Measurements from ENCODE around the gene TEDDM1. TPM values are rescaled to one million over a fixed set of nuclear protein-coding genes. Genes with fewer than 3 reads are reported as not detected.

Gene TEDDM1
- total RNA-seq, 1 donor from 2014 or later, result not detected

DNA sequence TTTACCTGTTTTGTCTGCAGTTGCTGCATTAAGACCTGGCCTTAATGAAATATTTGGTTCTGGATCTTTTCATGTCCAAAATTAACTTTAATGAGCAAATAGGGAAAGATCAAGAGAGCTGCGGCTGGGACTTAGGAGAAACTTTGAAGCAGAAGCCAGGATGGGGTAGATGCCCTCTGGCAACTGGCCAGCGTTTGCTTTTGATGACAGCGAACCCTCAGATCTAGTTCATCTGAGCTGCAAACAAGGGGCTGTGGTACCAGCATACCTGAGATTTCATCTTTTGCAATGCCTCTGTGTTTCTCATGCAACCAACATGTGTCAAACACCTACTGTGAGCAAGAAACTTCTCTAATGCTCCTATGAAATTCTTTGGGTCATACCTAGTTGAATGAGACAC is 13.0 kb upstream of the TEDDM1 start:
- no peak overlapping the region for H3K4me3 Mint-ChIP-seq
- H3K27me3 Mint-ChIP-seq (ENCODE audit: low read depth), result no peaks in the 10 kb centered on the region
- no peak for DNase-seq (ENCODE audit: low read depth, low spot score)
- no peaks in the 10 kb centered on the region for H3K36me3 Mint-ChIP-seq (ENCODE audit: low read depth)
- no peak overlapping the region for H3K27ac Mint-ChIP-seq (ENCODE audit: unreplicated experiment)
- peaks cover 5% of the 10 kb centered on the region for H3K9me3 Mint-ChIP-seq
- H3K4me1 Mint-ChIP-seq, result peaks cover 4% of the 10 kb centered on the region
- TF ChIP-seq, protein P1, sequence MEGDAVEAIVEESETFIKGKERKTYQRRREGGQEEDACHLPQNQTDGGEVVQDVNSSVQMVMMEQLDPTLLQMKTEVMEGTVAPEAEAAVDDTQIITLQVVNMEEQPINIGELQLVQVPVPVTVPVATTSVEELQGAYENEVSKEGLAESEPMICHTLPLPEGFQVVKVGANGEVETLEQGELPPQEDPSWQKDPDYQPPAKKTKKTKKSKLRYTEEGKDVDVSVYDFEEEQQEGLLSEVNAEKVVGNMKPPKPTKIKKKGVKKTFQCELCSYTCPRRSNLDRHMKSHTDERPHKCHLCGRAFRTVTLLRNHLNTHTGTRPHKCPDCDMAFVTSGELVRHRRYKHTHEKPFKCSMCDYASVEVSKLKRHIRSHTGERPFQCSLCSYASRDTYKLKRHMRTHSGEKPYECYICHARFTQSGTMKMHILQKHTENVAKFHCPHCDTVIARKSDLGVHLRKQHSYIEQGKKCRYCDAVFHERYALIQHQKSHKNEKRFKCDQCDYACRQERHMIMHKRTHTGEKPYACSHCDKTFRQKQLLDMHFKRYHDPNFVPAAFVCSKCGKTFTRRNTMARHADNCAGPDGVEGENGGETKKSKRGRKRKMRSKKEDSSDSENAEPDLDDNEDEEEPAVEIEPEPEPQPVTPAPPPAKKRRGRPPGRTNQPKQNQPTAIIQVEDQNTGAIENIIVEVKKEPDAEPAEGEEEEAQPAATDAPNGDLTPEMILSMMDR (conservative IDR thresholded peaks at IDR 0.05), result no peak

DNA sequence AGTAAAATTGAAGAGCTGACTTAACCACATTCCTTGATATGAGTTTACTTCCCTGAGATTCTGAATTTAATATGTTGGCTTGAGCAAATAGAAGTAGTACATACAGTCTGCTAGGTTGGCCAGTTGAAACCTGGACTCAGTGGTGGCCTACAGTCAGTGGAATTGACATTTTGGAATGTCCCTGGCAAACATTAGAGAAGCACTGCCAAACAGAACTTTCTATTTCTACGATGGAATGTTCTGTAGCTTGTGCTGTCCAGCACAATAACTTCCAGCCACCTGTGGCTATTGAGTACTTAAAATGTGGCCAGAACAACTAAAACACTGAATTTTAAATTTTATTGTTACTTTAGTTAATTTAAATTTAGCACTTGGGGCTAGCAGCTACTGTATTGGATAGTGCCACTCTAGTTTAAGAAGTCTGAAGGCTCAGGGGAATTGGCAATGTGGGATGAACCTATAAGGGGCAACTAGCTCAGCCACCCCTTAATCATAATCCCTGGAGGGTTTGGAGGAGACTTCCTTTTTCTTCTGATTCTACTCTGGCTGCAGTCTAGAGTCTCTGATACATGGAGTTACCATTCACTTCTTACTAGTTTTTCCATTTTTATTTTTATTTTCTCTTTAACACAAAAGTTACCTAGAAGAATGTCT is 10.3 kb upstream of the TEDDM1 start:
- DNase-seq (ENCODE audit: low read depth, low spot score), result no peak

DNA sequence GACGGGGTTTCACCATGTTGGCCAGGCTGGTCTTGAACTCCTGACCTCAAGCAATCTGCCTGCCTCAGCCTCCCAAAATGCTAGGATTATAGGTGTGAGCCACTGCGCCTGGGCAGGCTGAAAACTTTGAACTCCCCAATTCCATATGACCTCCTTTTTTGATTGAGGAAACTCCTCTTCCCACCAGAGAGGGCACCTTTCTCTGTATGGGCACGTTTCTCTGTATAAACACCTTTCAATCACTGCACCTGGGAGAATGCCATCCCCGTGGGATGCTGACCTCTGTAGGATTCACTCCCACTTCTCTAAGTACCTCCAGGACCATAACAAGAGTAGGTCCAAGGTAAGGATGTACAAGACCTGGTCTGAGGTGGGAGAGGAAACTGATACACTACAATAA is 9.7 kb upstream of the TEDDM1 start:
- Mint-ChIP-seq H3K4me1 (no peaks in the 10 kb centered on the region), H3K9me3 (peaks cover 13% of the 10 kb centered on the region), H3K27me3 (ENCODE audit: low read depth) (peaks cover 3% of the 10 kb centered on the region), H3K27ac (ENCODE audit: unreplicated experiment) (no peak overlapping the region), H3K36me3 (ENCODE audit: low read depth) (no peaks in the 10 kb centered on the region), H3K4me3 (no peak overlapping the region)
- TF ChIP-seq, protein P1 (conservative IDR thresholded peaks at IDR 0.05), result no peak
- no peak for DNase-seq (ENCODE audit: low read depth, low spot score)

More for the DNA sequence above, 10.3 kb upstream of the TEDDM1 start:
- no peak overlapping the region for H3K27ac Mint-ChIP-seq (ENCODE audit: unreplicated experiment)
- H3K4me3 Mint-ChIP-seq, result no peak overlapping the region
- no peaks in the 10 kb centered on the region for H3K4me1 Mint-ChIP-seq
- no peaks in the 10 kb centered on the region for H3K36me3 Mint-ChIP-seq (ENCODE audit: low read depth)
- no peaks in the 10 kb centered on the region for H3K27me3 Mint-ChIP-seq (ENCODE audit: low read depth)
- H3K9me3 Mint-ChIP-seq, result peaks cover 7% of the 10 kb centered on the region
- TF ChIP-seq, protein P1 (conservative IDR thresholded peaks at IDR 0.05), result no peak

DNA sequence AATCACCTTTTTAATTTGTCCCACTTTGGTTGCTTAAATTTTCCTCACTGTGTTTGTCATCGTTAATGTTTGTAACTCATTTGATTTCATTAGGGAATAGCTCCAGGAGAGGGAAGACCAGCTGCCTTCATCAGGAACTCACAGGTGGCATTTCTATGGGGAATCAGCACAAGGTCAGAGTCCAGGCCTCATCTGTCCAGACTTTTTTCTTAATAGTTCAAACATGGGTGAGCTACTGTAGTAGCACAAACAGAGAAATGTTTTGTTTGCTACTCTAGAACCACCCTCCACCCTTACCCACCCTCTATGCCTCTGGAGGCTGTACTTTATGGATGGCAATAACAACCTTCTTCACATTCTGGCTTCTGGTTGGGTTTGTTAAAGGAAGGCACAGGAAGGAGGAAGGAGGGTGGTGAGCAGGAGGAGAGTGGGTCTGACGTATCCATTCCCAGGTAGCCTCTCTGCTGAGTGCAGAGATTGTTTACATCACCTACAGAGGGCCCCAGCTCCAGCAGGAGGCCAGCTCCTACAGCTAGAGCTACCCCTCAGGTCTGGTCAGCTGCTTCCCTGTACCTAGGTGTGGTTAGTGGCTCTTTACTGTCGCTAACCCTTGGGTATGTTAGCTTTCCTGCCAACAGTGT is 8.1 kb upstream of the TEDDM1 start:
- DNase-seq (ENCODE audit: low read depth, low spot score), result no peak
- Mint-ChIP-seq H3K4me1 (no peaks in the 10 kb centered on the region), H3K9me3 (peaks cover 13% of the 10 kb centered on the region), H3K27me3 (ENCODE audit: low read depth) (peaks cover 3% of the 10 kb centered on the region), H3K27ac (ENCODE audit: unreplicated experiment) (no peak overlapping the region), H3K36me3 (ENCODE audit: low read depth) (peaks cover 3% of the 10 kb centered on the region), H3K4me3 (no peak overlapping the region)
- TF ChIP-seq, protein P1 (conservative IDR thresholded peaks at IDR 0.05), result no peak

DNA sequence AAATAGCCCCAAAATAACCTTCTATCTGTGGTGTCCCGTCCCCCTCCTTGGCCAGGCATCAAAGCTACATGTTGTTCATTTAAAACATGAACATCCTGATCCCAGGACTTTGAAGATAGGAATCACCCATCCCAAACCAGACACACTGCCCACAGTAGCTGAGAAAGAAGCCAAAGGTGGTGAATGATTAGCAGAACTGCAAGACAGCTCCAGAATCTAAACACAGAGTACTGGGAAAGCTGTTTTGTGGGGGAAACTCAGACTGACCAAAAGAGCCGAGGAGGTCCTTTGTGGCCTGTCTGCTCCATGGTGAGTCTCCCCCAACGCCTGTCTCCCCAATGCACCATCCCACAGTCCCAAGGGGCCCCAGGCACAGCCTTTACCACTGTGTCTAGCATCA is 7.3 kb upstream of the TEDDM1 start:
- H3K4me3 Mint-ChIP-seq, result no peak overlapping the region
- H3K27me3 Mint-ChIP-seq (ENCODE audit: low read depth), result peaks cover 3% of the 10 kb centered on the region
- no peak overlapping the region for H3K27ac Mint-ChIP-seq (ENCODE audit: unreplicated experiment)
- no peak for DNase-seq (ENCODE audit: low read depth, low spot score)
- TF ChIP-seq, protein P1 (conservative IDR thresholded peaks at IDR 0.05), result no peak
- peaks cover 3% of the 10 kb centered on the region for H3K36me3 Mint-ChIP-seq (ENCODE audit: low read depth)
- H3K4me1 Mint-ChIP-seq, result no peaks in the 10 kb centered on the region
- H3K9me3 Mint-ChIP-seq, result peaks cover 13% of the 10 kb centered on the region

All from neural crest cell (in vitro differentiated cells).